Measurements from ENCODE around the gene LIN28B.

GRCh38 chr6:104956731-104957294 is at the start of gene LIN28B:
- TF ChIP-seq JUND (IDR thresholded peaks at IDR 0.05) (no peak), POLR2AphosphoS5 (IDR thresholded peaks at IDR 0.05; ENCODE audit: low read depth, low read length) (no peak), POLR2A (IDR thresholded peaks at IDR 0.05; ENCODE audit: borderline replicate concordance, extremely low read depth, insufficient read depth, insufficient read length) (no peak), MAX (IDR thresholded peaks at IDR 0.05) (no peak), YY1 (IDR thresholded peaks at IDR 0.05; ENCODE audit: extremely low read depth, insufficient replicate concordance, low read depth, low read length) (no peak), CTCF (IDR thresholded peaks at IDR 0.05 in 2 of 3, conservative IDR thresholded peaks at IDR 0.05 in 1 of 3; ENCODE audit: borderline replicate concordance in 1 of 3, insufficient read depth in 1 of 3, low read depth in 2 of 3, low read length in 2 of 3) (no peak), EZH2 (IDR thresholded peaks at IDR 0.05) (no peak)
- TF ChIP-seq, protein P1, sequence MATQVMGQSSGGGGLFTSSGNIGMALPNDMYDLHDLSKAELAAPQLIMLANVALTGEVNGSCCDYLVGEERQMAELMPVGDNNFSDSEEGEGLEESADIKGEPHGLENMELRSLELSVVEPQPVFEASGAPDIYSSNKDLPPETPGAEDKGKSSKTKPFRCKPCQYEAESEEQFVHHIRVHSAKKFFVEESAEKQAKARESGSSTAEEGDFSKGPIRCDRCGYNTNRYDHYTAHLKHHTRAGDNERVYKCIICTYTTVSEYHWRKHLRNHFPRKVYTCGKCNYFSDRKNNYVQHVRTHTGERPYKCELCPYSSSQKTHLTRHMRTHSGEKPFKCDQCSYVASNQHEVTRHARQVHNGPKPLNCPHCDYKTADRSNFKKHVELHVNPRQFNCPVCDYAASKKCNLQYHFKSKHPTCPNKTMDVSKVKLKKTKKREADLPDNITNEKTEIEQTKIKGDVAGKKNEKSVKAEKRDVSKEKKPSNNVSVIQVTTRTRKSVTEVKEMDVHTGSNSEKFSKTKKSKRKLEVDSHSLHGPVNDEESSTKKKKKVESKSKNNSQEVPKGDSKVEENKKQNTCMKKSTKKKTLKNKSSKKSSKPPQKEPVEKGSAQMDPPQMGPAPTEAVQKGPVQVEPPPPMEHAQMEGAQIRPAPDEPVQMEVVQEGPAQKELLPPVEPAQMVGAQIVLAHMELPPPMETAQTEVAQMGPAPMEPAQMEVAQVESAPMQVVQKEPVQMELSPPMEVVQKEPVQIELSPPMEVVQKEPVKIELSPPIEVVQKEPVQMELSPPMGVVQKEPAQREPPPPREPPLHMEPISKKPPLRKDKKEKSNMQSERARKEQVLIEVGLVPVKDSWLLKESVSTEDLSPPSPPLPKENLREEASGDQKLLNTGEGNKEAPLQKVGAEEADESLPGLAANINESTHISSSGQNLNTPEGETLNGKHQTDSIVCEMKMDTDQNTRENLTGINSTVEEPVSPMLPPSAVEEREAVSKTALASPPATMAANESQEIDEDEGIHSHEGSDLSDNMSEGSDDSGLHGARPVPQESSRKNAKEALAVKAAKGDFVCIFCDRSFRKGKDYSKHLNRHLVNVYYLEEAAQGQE (IDR thresholded peaks at IDR 0.05; ENCODE audit: low read depth), result no peak

Measured in HCT116 (cell line).